Skeletal muscle tissue (tissue), 4 donors: ENCODE data around the gene RPL26. TPM values are rescaled to one million over a fixed set of nuclear protein-coding genes. Genes with fewer than 3 reads are reported as not detected.
A peak's percentile ranks its signal among the peaks of the same experiment; 100 is the strongest.

Source experiments
- H3K27ac ChIP-seq: one replicate; pipeline ENCODE4 v1.7.0; 2013; ENCODE audit warnings: mild to moderate bottlenecking, low read depth, low read length, inconsistent platforms
- H3K27me3 ChIP-seq, 3 donors: one replicate each; pipeline ENCODE4 v1.7.0; 2013; ENCODE audit warnings: low read length in 3 of 3; ENCODE audit not compliant: control insufficient read depth in 3 of 3, insufficient read depth in 3 of 3
- H3K36me3 ChIP-seq, 3 donors: one replicate each; pipeline ENCODE4 v1.7.0; 2013; ENCODE audit warnings: low read length in 3 of 3; ENCODE audit not compliant: control insufficient read depth in 3 of 3, insufficient read depth in 3 of 3
- H3K4me1 ChIP-seq, 3 donors: one replicate each; pipeline ENCODE4 v1.7.0; 2013; ENCODE audit warnings: low read length in 3 of 3, mild to moderate bottlenecking in 3 of 3; ENCODE audit not compliant: control insufficient read depth in 3 of 3, insufficient read depth in 3 of 3
- H3K4me3 ChIP-seq, 3 donors: one replicate each; pipeline ENCODE4 v1.7.0; 2013; ENCODE audit warnings: low read length in 3 of 3
- H3K9ac ChIP-seq, 3 donors: one replicate each; pipeline ENCODE4 v1.7.0; 2013; ENCODE audit warnings: low read length in 3 of 3, mild to moderate bottlenecking in 3 of 3, moderate library complexity in 2 of 3, low read depth in 1 of 3
- H3K9me3 ChIP-seq, 3 donors: one replicate each; pipeline ENCODE4 v1.7.0; 2013; ENCODE audit warnings: low read length in 3 of 3; ENCODE audit not compliant: control insufficient read depth in 3 of 3
- total RNA-seq: library from RNA; depleted of rRNA; stranded (reverse); fragments of >200 nt; gene quantifications from one replicate; pipeline ENCODE4 v1.2.3, GENCODE V29; 2014
- donor health status: Osteomylitis.

RPL26 gene
- 4,040 TPM for total RNA-seq

GRCh38 chr17:8383143-8383822, at the start of gene RPL26:
RPL26 (minus strand) TSS chr17:8383193; CDS start chr17:8382310, 883 bp downstream.
- peaks cover 13 to 30% (median 20%) of the 10 kb centered on the region in 3 donors for H3K4me1 ChIP-seq
- peak within 1 kb of the TSS; percentile 66 for H3K27ac ChIP-seq
- H3K4me3 ChIP-seq: peak within 1 kb of the TSS; percentile 85 to 98 (median 90)
- no peaks in the 10 kb centered on the region for H3K9me3 ChIP-seq
- peak within 1 kb of the TSS; percentile 85 to 87 (median 86) for H3K9ac ChIP-seq
- peaks cover 21 to 32% (median 30%) of the 10 kb centered on the region in 3 donors for H3K36me3 ChIP-seq
- H3K27me3 ChIP-seq: no peaks in the 10 kb centered on the region

- H3K27ac ChIP-seq: no peak overlapping the region
- H3K9ac ChIP-seq: no peak overlapping the region
- H3K9me3 ChIP-seq: no peaks in the 10 kb centered on the region
- no peaks in the 10 kb centered on the region for H3K36me3 ChIP-seq
- no peak overlapping the region for H3K4me3 ChIP-seq
- peaks cover 3 to 5% (median 5%) of the 10 kb centered on the region in 3 donors for H3K4me1 ChIP-seq
- H3K27me3 ChIP-seq: no peaks in the 10 kb centered on the region
These were observed 48.0 kb upstream of the RPL26 start for GRCh38 chr17:8430966-8431365.

GRCh38 chr17:8426802-8427201, 43.8 kb upstream of the RPL26 start:
- Histone ChIP-seq H3K36me3 (no peaks in the 10 kb centered on the region), H3K27me3 (no peaks in the 10 kb centered on the region), H3K4me3 (no peak overlapping the region), H3K27ac (no peak overlapping the region), H3K9ac (no peak overlapping the region), H3K9me3 (no peaks in the 10 kb centered on the region), H3K4me1 (peaks cover 0 to 3% (median 0%) of the 10 kb centered on the region in 3 donors)

- no peak overlapping the region for H3K4me3 ChIP-seq
- peaks cover 0 to 1% (median 0%) of the 10 kb centered on the region in 3 donors for H3K4me1 ChIP-seq
- no peaks in the 10 kb centered on the region for H3K9me3 ChIP-seq
- no peaks in the 10 kb centered on the region for H3K27me3 ChIP-seq
- no peak overlapping the region for H3K9ac ChIP-seq
- H3K36me3 ChIP-seq: no peaks in the 10 kb centered on the region
- H3K27ac ChIP-seq: no peak overlapping the region
These were observed 43.2 kb upstream of the RPL26 start for GRCh38 chr17:8426094-8426720.

- Histone ChIP-seq H3K27ac (no peak overlapping the region), H3K4me1 (peaks cover 0 to 9% (median 6%) of the 10 kb centered on the region in 3 donors)
These were observed 38.6 kb upstream of the RPL26 start for GRCh38 chr17:8421571-8421970.

GRCh38 chr17:8420041-8420934, 37.3 kb upstream of the RPL26 start:
- H3K4me1 ChIP-seq: peaks cover 0 to 9% (median 6%) of the 10 kb centered on the region in 3 donors
- H3K36me3 ChIP-seq: no peaks in the 10 kb centered on the region
- no peaks in the 10 kb centered on the region for H3K9me3 ChIP-seq
- H3K27ac ChIP-seq: peak overlapping the region; percentile 1
- H3K9ac ChIP-seq: no peak overlapping the region
- H3K4me3 ChIP-seq: no peak overlapping the region
- H3K27me3 ChIP-seq: peaks cover 0 to 3% (median 0%) of the 10 kb centered on the region in 3 donors

More at GRCh38 chr17:8421571-8421970, 38.6 kb upstream of the RPL26 start:
- no peak overlapping the region for H3K9ac ChIP-seq
- H3K27me3 ChIP-seq: peaks cover 0 to 3% (median 0%) of the 10 kb centered on the region in 3 donors
- H3K36me3 ChIP-seq: no peaks in the 10 kb centered on the region
- no peak overlapping the region for H3K4me3 ChIP-seq
- H3K9me3 ChIP-seq: no peaks in the 10 kb centered on the region

- Histone ChIP-seq H3K27me3 (peaks cover 0 to 3% (median 0%) of the 10 kb centered on the region in 3 donors), H3K27ac (no peak overlapping the region), H3K4me1 (peaks cover 0 to 9% (median 6%) of the 10 kb centered on the region in 3 donors)
These were observed 36.3 kb upstream of the RPL26 start for GRCh38 chr17:8419305-8419704.

GRCh38 chr17:8418471-8418870, 35.5 kb upstream of the RPL26 start:
- H3K27ac ChIP-seq: no peak overlapping the region
- H3K9ac ChIP-seq: no peak overlapping the region
- no peaks in the 10 kb centered on the region for H3K9me3 ChIP-seq
- H3K27me3 ChIP-seq: peaks cover 0 to 3% (median 0%) of the 10 kb centered on the region in 3 donors
- peaks cover 0 to 9% (median 6%) of the 10 kb centered on the region in 3 donors for H3K4me1 ChIP-seq
- no peaks in the 10 kb centered on the region for H3K36me3 ChIP-seq
- H3K4me3 ChIP-seq: no peak overlapping the region

More at GRCh38 chr17:8419305-8419704, 36.3 kb upstream of the RPL26 start:
- Histone ChIP-seq H3K4me3 (no peak overlapping the region), H3K36me3 (no peaks in the 10 kb centered on the region), H3K9me3 (no peaks in the 10 kb centered on the region), H3K9ac (no peak overlapping the region)

- H3K4me3 ChIP-seq: no peak overlapping the region
- H3K9ac ChIP-seq: no peak overlapping the region
- H3K27ac ChIP-seq: no peak overlapping the region
- no peaks in the 10 kb centered on the region for H3K36me3 ChIP-seq
- peaks cover 0 to 9% (median 6%) of the 10 kb centered on the region in 3 donors for H3K4me1 ChIP-seq
- H3K27me3 ChIP-seq: peaks cover 0 to 3% (median 0%) of the 10 kb centered on the region in 3 donors
- no peaks in the 10 kb centered on the region for H3K9me3 ChIP-seq
These were observed 34.8 kb upstream of the RPL26 start for GRCh38 chr17:8417806-8418205.
